HEK293T (cell line): Measurements from ENCODE around the gene AMT.

Experiments used
- ARNT ChIP-seq: fragments of 450-650 bp; IDR thresholded peaks from 2 replicates; pipeline ENCODE4 v1.6.1; 2017; ENCODE audit warnings: mild to moderate bottlenecking
- BHLHE40 ChIP-seq: fragments of 450-650 bp; IDR thresholded peaks from 2 replicates; pipeline ENCODE4 v1.6.1; 2016; ENCODE audit warnings: mild to moderate bottlenecking, moderate library complexity, borderline replicate concordance
- FOXA1 ChIP-seq: fragments of 450-650 bp; IDR thresholded peaks from 2 replicates; pipeline ENCODE4 v1.6.1; 2016; ENCODE audit warnings: mild to moderate bottlenecking
- FOXK2 ChIP-seq: fragments of 450-650 bp; IDR thresholded peaks from 2 replicates; pipeline ENCODE4 v1.6.1; 2016; ENCODE audit warnings: mild to moderate bottlenecking
- FOXM1 ChIP-seq: fragments of 450-650 bp; IDR thresholded peaks from 2 replicates; pipeline ENCODE4 v1.6.1; 2017; ENCODE audit warnings: mild to moderate bottlenecking, borderline replicate concordance
- HDGF ChIP-seq: fragments of 450-650 bp; IDR thresholded peaks from 2 replicates; pipeline ENCODE4 v1.6.1; 2017; ENCODE audit warnings: antibody characterized with exemption, borderline replicate concordance
- LEF1 ChIP-seq: fragments of 450-650 bp; IDR thresholded peaks from 2 replicates; pipeline ENCODE4 v1.6.1; 2017; ENCODE audit warnings: mild to moderate bottlenecking, borderline replicate concordance
- NFRKB ChIP-seq: fragments of 450-650 bp; IDR thresholded peaks from 2 replicates; pipeline ENCODE4 v1.6.1; 2016; ENCODE audit warnings: mild to moderate bottlenecking, moderate library complexity
- PKNOX1 ChIP-seq: fragments of 450-650 bp; IDR thresholded peaks from 2 replicates; pipeline ENCODE4 v1.6.1; 2016
- SP1 ChIP-seq: fragments of 450-650 bp; IDR thresholded peaks from 2 replicates; pipeline ENCODE4 v1.6.1; 2017
- SUZ12 ChIP-seq: fragments of 450-650 bp; IDR thresholded peaks from 2 replicates; pipeline ENCODE4 v1.6.1; 2016; ENCODE audit warnings: mild to moderate bottlenecking
- TARDBP ChIP-seq: fragments of 450-650 bp; IDR thresholded peaks from 2 replicates; pipeline ENCODE4 v1.6.1; 2016
- ZNF384 ChIP-seq: fragments of 450-650 bp; IDR thresholded peaks from 2 replicates; pipeline ENCODE4 v1.6.1; 2016

GRCh38 chr3:49411535-49411967 lies 10.7 kb downstream of the AMT start:
- TF ChIP-seq LEF1 = peak; percentile 52; the same call in 1 of the 2 replicates
- TF ChIP-seq TARDBP = no peak
- no peak for TF ChIP-seq FOXK2
- TF ChIP-seq FOXM1 = no peak
- TF ChIP-seq HDGF = no peak
- TF ChIP-seq SUZ12 = no peak
- 0 out of 2 replicates have a peak, but pooled peaks have one; percentile 37 for TF ChIP-seq ARNT
- no peak for TF ChIP-seq BHLHE40
- no peak for TF ChIP-seq SP1
- TF ChIP-seq FOXA1 = no peak
- TF ChIP-seq PKNOX1 = no peak
- no peak for TF ChIP-seq ZNF384
- no peak for TF ChIP-seq NFRKB
